HG03025 (cell line): ENCODE results near the gene DGKQ.

Experiments
- ATAC-seq: cut with Tn5 transposase; IDR thresholded peaks from one replicate; pipeline ENCODE4 v1.9.1; 2021; ENCODE audit warnings: mild to moderate bottlenecking, moderate library complexity; ENCODE audit not compliant: unreplicated experiment, low FRiP score

DGKQ gene

GRCh38 chr4:973431-974397 is at the start of gene DGKQ:
Gene DGKQ, minus strand, starts transcription at chr4:973569. Its CDS starts 87 bp downstream, at chr4:973482.
- ATAC-seq: peak; percentile 56

- no peak for ATAC-seq
Observed at GRCh38 chr4:1022739-1023066, 49.3 kb upstream of the DGKQ start.

GRCh38 chr4:1022051-1022738 is 48.8 kb upstream of the DGKQ start:
- ATAC-seq: no peak

- ATAC-seq: no peak
Observed at GRCh38 chr4:1021386-1022050, 48.1 kb upstream of the DGKQ start.

- ATAC-seq: no peak
Observed at GRCh38 chr4:1019729-1020470, 46.5 kb upstream of the DGKQ start.

- ATAC-seq: no peak
Observed at GRCh38 chr4:1019320-1019719, 46.0 kb upstream of the DGKQ start.

- no peak for ATAC-seq
Observed at GRCh38 chr4:1018147-1019020, 45.0 kb upstream of the DGKQ start.

GRCh38 chr4:1017706-1018105 is 44.3 kb upstream of the DGKQ start:
- no peak for ATAC-seq

- no peak for ATAC-seq
Observed at GRCh38 chr4:1017211-1017610, 43.8 kb upstream of the DGKQ start.

GRCh38 chr4:1015746-1016145 is 42.4 kb upstream of the DGKQ start:
- ATAC-seq: no peak

GRCh38 chr4:1015179-1015578 is 41.8 kb upstream of the DGKQ start:
- no peak for ATAC-seq

- no peak for ATAC-seq
Observed at GRCh38 chr4:1014291-1015167, 41.2 kb upstream of the DGKQ start.

- no peak for ATAC-seq
Observed at GRCh38 chr4:1013225-1014073, 40.1 kb upstream of the DGKQ start.

- ATAC-seq: no peak
Observed at GRCh38 chr4:1012034-1012739, 38.8 kb upstream of the DGKQ start.

- no peak for ATAC-seq
Observed at GRCh38 chr4:1011666-1012033, 38.3 kb upstream of the DGKQ start.

- ATAC-seq: no peak
Observed at GRCh38 chr4:1011022-1011665, 37.8 kb upstream of the DGKQ start, which contains the start of gene FGFRL1. Gene FGFRL1, plus strand, starts transcription at chr4:1011626. Its CDS starts 860 bp downstream, at chr4:1012486.
